ENCODE data around the gene CD7.

Gene CD7

DNA sequence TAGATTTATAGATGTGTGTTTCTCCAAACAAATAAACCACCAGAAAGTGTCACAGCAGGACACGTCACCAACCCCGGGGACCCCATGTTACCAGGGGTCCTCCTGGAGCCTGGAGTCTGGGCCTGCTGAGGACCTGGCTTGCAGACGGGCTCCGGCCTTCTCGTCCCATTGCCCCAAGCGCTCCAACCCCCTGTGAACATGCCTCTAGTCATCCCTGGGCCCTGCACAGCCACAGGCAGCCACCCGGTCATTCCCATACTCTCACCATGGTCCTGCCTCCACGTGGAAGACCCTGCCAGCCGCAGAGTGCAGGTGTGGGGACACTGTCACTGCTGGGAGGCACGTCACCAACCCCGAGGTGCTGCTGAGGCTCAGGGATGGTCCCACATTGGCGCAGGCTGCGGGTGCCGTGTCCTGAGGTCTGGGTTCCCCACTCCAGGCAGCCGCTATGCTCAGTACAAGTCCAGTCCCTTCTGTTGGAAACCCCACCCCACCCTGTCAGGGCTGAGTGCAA is 11.6 kb upstream of the CD7 start:
- FAIRE-seq: no peak
- no peak for DNase-seq (ENCODE audit: low spot score)

DNA sequence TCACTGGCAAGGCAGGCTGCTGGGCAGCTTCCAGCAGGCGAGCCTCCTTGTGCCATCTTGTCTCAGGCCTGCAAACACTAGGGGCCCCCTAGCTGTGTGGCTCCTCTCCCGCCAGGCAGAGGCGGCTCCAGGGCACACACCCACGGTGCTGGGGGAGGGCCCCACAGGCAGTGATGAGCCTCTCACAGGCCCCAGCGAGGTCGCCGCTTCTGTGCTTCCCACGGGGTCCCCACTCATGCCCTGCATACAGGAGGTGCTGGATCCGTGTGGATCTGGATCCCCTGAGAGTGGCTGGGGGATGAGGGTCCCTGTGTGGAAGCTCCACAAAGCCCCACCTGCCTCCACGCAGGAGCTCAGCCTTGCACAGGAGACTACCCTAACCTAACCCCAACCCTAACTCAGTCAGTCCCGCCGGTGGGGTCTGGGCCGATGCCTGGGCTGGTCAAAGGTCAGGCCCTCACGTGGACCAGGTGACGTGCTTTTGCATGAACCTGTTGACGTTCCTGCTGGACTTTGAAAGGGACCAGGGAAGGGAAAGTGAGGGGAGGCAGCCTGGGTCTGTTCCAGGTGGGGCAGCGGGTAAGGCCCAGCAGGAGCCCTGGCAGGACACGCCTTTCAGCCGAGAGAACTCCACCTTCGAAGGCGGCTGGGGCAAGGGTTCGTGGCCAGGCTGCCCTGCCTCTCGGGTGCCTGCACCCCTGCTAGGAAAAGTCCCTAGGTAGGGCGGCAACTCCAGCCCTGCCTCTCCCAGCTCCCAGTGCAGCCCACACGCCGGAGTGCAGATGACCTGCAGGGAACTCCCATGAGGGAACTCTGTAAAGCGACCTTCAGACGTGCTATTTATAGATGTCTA is 11.0 kb upstream of the CD7 start:
- no peak for FAIRE-seq
- no peak for DNase-seq (ENCODE audit: low spot score)

DNA sequence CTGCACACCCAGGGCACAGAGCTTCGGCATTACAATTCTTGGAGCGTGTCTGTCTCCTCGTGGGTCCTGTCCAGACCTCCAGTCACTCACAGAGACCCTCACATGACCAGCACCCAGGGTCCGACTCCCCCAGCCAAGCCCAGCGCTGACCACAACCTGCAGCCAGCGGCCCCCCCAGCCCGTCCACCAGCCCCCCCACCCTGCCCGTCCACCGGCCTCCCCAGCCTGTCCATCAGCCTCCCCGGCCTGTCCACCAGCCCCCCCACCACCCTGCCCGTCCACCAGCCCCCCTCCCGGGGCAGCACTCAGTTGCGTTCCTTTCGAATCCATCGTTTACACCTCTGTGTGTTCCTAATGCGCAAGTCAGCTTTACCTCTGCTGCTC is 10.3 kb upstream of the CD7 start:
- FAIRE-seq: no peak
- DNase-seq (ENCODE audit: low spot score): no peak

DNA sequence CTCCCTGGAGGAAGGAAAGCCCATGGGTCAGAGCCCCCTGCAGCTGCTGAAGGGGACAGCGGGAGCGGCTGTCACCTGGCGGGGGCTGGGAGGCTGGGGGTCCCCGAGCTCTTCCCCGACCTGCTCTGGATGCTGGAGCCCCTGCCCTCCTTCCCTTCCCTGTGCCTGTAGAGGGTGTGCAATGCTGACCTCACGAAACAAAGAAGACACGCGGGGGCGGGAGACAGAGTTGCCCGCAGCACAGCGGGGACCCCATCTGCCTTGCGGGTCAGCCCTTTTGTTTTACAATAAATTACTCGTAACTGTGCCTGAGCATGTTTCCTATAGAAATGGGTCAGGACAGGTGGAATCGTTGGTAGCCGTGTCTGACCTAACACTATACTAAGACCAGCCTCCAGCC is 9.9 kb upstream of the CD7 start:
- DNase-seq (ENCODE audit: low spot score) (no peak), FAIRE-seq (no peak)

DNA sequence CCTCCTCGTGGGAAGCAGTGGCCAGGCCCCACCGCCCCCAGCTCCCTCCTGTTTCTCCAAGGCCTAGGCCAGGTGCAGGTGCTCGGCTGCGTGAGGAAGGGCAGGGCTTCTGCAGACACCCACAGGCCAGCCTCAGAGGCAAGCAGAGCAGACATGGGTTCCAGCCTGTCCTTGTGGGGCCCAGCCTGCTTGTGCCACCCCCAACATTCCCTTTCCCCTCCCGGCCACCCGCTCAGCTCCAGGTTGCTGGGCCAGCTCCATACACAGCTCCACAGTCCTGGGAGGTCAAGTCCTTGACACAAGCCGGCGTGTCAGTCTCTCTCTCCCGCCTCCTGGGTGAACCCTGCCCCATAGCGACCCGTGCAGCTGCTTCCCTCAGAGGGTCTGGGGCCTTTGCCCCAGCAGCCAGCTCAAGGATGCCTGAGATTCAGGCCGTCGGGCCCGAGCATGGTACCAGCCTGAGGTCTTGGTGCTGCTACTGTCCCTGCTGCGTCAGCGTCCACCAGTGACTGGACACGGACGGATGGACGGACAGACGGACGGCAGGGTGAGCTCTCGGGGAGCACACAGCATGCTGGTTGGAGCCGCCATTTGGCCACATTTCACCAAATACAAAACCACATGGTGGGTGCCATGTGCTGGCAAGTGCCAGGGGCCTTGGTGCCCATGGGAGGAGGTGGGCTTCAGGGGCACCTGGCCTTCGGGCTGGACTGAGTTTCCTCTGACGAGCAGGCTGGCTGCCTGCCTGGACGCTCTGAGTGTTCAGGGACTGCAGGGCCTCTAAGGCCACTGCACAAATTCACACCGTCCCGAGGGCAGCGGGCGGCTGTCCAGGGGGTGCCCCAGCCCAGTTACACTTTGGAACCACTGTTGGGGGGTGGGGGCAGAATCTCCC is 8.1 kb upstream of the CD7 start:
- FAIRE-seq (no peak), DNase-seq (ENCODE audit: low spot score) (no peak)

DNA sequence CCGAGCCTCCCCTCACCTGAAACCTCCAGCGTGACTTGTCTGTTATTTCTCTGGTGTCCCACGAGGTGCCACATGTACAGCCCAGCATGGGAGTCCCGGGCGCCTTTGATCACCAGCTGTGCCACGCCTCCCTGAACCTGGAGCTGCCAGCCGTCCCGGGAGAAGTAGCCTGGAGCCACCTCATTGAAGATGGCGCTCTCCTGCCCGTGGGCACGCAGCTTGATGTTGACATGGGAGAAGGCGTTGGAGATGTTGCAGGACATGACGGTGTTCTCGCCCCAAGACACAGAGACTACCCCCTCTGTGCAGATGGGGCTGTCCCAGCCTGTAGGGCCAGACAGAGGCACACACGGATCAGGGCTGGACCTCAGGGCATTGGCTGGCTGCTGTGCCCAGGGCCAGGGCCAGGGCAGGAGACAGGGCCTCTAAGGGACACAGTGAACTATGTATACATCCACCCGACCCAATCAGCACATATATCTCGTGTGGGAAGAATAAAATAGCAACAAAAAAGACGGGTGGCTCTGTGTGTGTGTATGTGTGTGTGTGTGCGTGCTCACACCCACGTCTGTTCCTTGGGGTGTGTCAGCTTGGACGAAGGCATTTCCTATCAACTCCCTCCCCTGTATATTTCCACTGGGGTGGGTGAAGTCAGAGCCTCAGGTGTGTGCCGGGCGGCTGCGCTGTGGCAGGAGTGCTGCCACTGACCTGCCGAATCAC is 7.3 kb upstream of the CD7 start:
- FAIRE-seq: no peak

DNA sequence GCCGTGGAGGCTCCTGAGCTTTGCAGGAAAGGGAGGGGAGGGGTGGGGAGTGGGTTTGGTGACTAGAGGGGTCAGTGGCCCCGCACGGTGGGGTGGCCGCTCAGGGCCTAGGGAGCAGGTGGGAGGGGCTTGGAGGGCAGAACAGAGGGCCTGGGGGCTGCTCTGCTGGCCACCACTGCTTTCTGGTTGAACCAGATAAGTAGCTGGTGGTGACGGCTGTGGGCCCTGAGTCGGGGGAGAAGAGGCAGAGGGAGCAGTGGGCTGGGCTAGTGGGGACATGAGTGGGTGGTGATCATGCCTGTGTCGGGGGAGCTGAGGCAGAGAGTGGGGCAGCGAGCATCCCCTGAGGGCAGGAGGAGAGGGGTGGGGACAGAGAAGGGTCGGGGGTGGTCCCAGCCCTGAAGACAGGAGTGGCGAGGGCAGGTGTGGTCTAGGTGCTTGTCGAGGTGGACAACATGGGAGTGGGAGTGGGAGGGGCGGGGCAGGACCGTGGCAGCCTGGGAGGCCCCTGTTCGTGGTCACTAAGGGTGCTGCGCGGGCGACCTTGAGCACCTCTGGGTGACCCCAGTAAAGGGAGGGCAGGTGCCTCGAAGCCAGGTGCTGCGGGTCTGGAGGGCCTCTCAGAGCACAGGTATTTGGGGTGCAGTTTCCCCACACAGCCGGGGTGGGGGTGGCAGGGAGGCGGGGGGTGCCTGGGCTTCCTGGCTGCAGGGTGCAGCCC is 6.3 kb upstream of the CD7 start:
- DNase-seq (ENCODE audit: low spot score): no peak
- no peak for FAIRE-seq

More for the DNA sequence above, 7.3 kb upstream of the CD7 start:
- no peak for DNase-seq (ENCODE audit: low spot score)

DNA sequence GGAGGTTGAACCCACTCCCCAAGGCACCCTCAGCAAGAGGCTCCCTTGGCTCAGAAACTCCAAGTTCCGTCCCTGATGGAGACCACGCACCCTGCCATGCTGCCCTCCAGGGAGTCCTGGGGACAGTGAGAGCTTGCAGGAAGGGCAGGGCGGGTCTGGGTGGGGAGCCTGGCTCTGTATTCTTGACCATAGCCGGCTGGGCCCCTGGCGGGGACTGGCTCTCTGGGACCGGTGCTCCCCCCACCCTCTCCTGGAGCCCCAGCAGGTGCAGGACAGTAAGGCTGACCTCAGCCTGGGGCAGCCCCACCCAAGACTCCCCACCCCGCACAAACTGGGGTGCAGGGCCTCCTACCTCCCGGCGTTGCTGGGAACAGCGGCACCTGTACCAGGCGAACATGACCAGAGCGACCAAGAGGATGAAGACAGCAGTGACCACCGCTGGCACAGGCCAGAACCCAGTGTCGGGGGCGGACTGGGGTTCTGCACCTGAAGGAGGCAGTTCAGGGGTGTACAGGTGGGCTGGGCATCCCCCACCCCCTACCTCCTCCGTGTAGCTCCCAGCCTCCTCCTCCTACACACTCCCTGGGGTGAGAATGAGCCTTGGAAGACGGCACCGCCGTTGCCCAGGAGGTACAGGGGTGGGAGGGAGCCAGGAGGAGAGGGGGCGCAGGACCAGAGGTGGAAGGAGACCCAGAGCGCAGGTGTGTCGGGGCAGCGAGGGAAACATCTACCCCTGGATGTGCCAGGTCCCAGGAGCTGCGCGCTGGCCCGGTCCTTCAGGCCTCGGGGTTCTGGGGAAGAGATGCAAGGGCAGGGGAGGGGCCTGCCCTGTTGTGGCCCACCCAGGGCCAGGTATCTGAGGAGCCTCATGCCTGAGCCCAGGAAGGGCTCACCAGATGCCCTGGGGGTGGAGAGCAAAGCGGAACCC is 5.4 kb upstream of the CD7 start:
- DNase-seq (ENCODE audit: low spot score) (no peak), FAIRE-seq (no peak)

DNA sequence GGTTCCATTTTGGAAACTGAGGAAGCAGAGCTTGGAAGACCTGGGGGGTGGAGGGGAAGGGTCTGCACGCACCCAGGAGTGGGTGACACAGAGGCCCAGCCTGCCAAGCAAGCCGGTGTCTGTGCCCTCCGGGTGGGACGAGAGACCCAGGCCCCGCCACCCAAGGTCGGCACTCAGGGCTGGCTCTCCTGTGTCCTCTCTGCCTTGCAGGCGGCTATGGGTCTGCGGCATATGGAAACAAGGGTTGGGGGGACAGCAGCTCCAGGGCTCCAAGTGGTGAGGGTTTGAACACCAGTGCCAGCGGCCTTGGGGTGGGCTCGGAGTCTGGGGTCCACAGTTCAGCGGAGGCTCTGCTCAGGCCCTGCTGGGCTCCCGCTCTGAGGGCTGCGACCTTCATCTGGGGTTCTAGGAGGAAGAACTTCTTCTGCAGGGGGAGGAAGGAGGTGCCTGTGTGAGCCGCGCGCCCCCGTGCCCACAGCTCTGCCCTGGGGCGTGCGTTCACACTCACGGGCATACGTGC is 4.6 kb upstream of the CD7 start:
- FAIRE-seq: no peak
- DNase-seq (ENCODE audit: low spot score): no peak

DNA sequence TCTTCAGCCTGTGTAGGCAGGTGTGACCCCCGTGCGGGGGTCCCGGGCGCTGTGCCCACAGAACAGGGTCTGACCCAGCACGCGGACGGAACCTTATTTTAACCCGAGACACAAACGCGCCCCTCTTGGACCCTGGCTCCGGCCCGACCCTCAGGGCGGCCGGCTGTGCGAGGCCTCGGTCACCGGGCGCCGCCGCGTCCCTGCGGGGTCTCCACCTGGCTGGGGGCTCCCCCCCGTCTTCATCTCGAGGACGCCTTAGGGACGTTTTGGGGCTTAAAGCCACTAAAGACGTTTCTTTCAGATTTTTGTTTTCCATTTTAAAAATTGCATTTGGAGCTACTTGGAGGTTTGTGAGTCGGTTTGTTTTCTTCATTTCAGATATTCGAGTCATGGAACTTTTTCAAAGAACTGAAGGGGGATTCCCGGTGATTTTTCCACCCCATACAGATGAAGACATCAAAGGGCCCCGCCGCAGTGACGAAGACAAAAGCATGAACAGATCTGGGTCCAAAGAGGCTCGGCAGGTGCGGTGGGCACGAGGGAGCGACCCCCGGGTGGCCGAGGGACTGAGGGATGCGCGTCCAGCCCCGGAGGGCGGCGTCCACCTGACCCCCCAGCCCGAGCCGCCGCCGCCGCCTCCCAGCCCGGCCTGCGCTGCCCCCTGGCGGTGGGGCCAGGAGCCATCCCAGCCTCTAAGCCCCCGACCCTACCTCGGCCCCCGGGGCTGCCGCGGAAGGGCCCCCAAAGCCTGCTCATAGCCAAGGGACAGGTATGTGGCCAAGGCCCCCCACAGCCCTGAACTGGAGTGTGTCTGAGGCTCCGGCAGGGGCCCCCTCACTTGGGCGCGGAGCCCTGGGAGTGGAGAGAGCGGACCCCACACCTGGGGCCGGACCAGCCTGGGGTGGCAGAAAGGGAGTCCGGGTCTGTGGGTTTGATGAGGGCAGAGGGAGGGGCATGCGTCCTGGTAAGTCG is 3.8 kb upstream of the CD7 start:
- no peak for DNase-seq (ENCODE audit: low spot score)
- no peak for FAIRE-seq

DNA sequence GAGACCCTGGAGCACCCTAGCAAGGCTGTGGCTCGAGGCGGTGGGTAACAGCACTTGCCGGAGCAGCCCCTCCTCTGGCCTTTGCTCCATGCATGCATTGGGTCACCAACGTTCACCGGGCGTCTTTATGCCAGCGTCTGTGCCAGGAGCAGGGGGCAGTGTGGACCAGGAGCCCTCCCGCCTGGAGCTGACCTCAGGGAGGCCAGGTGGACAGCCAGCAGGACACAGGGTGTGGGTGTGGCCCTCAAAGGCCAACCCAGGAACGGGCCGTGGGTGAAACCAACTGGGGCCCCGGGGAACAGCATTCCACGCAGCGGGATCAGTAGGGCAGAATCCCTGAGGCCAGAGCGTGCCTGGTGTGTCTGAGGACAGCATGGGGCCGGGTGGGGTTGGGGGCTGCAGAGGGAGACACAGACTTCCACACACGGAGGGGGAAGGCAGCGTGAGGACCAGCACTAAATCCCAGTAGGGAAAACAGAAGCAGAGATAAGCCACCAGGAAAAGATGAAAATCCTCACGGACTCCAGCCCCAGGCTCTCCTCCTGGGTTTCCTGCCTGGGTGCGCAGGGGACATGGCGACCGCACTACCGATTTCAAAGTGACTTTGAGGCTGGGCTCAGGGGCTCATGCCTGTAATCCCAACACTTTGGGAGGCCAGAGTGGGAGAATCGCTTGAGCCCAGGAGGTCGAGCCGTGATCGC is 2.9 kb upstream of the CD7 start:
- DNase-seq (ENCODE audit: low spot score) (no peak), FAIRE-seq (no peak)

DNA sequence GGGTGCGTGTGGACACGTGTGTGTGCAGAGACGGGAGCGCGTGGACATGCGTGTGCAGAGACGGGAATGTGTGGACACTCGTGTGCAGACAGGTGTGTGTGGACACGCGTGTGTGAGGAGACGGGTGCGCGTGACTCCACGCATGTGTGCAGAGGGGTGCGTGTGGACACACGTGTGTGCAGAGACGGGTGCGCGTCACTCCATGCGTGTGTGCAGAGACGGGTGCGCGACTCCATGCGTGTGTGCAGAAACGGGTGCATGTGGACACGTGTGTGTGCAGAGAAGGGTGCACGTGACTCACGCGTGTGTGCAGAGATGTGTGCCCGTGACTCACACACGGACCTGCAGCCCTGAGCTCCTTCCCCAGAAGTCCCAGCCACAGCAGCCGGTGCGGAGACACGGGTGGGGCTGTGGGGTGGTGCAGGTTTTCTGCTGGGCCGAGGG is 2.2 kb upstream of the CD7 start:
- FAIRE-seq: no peak
- DNase-seq (ENCODE audit: low spot score): no peak

DNA sequence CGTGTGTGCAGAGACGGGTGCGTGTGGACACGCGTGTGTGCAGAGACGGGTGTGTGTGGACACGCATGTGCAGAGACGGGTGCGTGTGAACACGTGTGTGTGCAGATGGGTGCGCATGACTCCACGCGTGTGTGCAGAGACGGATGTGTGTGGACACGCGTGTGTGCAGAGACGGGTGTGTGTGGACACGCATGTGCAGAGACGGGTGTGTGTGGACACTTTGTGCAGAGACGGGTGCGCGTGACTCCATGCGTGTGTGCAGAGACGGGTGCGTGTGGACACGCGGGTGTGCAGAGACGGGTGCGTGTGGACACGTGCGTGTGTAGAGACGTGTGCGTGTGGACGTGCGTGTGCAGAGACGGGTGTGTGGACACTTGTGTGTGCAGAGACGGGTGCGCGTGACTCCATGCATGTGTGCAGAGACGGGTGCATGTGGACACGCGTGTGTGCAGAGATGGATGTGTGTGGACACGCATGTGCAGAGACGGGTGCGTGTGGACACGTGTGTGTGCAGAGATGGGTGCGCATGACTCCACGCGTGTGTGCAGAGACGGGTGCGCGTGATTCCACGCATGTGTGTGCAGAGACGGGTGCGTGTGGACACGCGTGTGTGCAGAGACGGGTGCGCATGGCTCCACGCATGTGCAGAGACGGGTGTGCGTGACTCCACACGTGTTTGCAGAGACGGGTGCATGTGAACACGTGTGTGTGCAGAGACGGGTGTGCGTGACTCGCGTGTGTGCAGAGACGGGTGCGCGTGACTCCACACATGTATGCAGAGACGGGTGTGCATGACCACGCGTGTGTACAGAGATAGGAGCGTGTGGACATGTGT is 1.6 kb upstream of the CD7 start:
- FAIRE-seq: no peak
- no peak for DNase-seq (ENCODE audit: low spot score)

DNA sequence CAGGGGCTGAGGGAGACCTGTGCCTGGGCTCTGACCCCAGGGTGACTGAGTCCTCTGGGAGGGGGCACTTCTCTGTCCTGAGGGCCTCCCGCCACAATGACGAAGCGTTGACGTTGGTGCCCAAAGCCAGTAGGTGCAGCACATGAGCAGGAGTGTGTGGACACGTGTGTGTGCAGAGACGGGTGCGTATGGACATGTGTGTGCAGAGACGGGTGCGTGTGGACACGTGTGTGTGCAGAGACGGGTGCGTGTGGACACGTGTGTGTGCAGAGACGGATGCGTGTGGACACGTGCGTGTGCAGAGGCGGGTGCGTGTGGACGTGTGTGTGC is 726 bp upstream of the CD7 start:
- DNase-seq (ENCODE audit: low spot score) (no peak), FAIRE-seq (no peak)

DNA sequence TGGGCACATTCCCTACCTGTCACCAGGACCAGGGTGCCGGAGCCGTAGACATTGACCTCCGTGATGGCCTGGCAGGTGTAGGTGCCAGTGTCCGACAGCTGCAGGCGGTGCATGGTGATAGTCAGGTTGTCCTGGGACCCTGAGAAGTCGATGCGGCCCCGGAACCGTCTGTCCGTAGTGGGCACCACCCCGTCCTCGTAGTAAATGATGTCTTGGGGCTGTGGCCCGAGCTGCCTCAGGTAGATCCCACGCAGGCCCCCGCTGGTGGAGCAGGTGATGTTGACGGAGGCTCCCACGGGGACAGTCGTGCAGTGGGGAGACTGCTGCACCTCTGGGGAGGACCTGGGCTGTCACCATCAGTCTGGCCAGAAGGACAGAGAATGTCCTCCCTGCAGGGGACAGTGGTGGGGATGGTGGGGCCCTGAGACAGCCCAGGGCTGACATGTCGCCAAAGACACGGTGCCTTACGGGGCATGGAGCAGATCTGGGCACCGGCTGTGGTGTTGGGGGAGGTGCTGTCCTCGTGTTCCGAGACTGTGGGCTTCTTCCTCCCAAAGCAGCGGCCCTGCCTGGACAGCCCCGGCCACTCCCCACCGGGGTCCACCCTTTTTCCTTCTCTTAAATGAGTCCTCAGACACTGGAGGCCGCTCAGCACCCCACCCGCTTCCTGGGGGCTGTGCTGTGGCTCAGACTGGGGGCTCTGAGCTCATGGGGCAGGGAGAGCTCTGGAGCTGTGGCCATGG is 586 bp downstream of the CD7 start:
- DNase-seq (ENCODE audit: low spot score): no peak
- no peak for FAIRE-seq

DNA sequence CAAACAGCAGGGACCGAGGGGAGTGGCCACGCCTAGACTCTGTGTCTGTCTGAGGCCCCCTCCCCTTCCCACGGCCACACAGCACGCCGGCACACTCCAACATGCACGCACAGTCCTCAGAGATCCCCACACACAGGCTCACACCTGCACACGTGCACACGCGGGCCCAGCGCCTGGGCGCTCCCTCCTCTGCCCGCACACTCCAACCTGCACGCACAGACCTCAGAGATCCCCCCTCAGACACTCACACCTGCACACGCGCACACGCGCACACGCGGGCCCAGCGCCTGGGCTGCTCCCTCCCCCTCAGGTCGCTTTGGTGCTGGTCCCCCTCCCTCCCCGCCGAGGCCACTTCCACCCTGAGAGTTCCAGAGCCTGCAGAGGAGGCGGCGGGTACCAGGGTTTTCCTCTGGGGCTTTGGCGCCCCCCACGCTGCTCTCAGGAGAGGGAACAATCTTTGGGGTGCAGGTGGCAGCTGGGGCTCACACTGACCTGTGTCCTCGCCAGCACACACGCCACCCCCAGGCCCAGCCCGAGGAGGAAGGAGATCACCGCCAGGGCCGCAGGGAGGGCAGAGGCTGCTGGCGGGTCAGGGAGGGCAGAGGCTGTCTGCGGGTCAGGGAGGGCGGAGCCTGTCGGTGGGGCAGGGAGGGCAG is 1.6 kb downstream of the CD7 start:
- FAIRE-seq (no peak), DNase-seq (ENCODE audit: low spot score) (no peak)

All from RCC 7860 (cell line).